NCI-H1930 (cell line): Measurements from ENCODE around the gene RNF26.
"Not testable (repeated sequence)": the region's sequence is repeated elsewhere in the genome, so short reads cannot be mapped to it uniquely, and the experiment has no call there.

Source experiments
- DNase-seq, 2 experiments: peaks; one replicate each; lab custom pipeline; 2025; lab: John Stamatoyannopoulos, UW

The RNF26 gene

DNA sequence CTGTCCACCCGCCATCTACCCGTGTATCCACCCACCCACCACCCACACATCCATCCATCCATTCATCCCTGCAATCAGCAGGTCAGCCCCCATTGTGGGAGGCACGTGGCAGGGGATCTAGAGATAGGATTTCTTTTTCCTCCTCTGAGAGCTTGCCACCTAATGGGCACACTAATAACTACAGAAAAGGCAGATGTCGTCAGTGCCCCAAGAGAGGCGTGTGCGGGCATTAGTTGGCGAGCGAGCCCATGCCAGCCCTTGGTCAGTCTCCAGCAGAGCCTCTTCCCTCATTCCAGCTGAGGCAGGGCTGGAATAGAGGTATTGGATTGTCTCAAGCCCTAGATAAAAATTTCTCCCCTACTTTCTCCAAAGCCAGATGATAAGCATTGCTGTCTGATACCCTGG, 37.5 kb downstream of the RNF26 start:
- DNase-seq = no peak

DNA sequence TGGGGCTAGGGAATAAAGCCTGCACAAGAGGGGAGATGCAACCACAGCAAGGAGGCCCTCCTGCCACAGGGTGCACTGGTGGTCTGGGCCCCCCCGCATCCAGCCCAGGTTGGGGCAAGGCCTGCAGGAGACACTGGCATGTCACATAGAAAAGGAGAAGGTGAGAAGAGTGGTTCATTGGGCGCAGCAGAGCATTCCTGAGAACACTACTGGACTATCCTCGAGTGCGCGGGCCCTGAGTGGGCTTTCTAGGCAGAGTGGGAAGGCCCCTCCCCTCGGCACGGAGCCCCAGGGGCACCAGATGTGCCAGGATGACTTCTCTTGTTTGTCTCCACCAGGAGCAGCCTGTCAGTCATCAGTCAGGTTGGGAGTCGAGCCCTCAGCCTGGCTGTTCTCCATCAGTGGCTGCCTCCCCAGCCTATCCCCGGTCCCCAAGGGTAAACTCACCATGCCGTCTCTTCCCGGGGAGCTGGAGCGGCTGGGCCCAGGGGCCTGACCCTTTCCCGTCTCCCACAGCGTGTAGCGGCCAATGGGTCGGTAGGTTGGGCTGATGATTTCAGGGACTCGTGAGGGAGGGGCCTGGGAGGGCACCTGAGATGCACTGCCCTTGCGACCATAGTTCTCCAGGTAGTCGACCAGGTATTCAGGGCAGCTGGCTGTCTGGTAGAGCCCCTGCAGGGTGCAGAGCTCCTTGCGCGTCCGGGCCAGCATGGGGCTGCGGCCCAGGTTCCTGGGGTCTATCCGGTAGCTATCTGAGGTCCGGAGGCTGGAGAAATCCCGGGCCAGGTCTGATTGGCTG, 38.1 kb downstream of the RNF26 start:
- DNase-seq = no peak

- no peak for DNase-seq
These were observed 39.0 kb downstream of the RNF26 start for GRCh38 chr11:119373059-119373920.

GRCh38 chr11:119373921-119374631, 39.7 kb downstream of the RNF26 start:
- peak in 1 of 2 experiments; percentile 29 for DNase-seq

- DNase-seq = no peak
These were observed 40.5 kb downstream of the RNF26 start for GRCh38 chr11:119374632-119375336.

- DNase-seq = no peak
These were observed 41.2 kb downstream of the RNF26 start for GRCh38 chr11:119375337-119376196.

GRCh38 chr11:119376197-119376847, 42.0 kb downstream of the RNF26 start:
- no peak for DNase-seq

DNA sequence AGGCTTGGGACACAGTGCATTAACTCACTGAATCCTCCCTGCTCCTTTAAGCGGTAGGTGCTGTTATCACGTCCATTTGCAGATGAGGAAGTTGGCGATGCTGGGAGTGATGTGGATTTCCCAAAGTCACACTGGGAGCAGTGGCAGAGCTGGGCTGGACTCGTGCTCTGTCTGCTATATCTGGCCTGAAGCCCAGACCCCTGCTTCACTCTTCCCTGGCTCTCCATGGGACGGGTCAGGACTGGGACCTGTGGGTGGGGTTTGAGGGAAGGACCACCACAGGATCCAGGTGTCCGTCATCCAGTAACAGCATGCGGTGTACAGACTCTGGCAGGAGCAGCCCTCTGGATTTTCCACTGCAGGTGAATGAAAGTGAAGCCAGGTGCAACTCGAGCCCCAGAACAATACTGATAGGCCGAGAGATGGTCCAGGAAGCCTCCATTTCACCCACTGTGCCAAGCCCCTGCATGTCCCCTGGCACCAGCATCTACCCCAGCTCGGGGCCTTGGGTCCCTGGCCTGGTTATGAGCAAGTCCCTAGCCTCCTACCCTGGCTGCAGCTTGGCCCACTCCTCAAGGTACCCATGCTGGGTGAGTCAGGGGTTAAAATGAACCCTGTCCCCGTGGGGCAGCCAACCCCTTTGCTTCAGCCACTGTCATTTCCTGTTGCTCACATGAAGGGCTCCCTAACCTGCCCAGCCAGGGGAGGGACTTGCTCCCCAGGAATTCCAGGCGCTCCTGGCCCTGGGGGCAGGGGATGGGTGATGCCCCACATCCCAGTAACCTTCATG, 43.0 kb downstream of the RNF26 start:
- no peak for DNase-seq

DNA sequence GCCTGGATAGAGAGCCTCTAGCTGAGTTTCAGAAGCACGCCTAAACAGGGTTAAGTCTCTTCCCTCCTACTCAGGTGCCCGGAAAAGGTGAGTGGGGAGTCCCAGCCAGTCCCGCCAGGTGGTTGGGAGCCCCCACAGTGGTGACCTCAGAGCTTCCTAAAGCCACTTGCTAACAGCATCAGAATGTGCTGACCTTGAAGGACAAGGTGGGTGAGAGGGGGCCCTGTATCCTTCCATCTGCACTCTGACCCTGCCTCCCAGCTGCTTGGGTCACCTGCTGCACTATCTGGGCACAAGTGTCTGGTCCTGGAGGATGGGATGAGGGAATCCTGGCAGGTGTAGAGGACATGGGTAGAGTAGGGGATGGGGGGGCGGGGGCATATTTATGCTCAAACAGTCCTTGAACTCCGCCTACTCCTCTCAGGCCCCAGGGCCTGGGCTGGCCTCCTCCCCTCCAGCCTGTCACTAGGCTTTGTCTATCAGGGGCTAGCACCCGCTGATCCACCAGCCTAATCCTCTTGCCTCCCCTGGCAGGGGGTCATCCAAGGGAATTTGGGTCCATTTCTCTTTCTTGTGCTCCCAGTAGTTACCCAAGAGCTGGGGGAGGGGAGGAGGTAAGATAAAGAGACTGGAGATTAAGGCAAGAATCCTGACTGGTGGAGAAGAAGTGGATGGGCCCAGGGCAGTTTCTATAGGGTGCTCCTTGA, 43.8 kb downstream of the RNF26 start:
- DNase-seq = no peak

GRCh38 chr11:119378851-119379465, 44.6 kb downstream of the RNF26 start:
- DNase-seq = no peak

DNA sequence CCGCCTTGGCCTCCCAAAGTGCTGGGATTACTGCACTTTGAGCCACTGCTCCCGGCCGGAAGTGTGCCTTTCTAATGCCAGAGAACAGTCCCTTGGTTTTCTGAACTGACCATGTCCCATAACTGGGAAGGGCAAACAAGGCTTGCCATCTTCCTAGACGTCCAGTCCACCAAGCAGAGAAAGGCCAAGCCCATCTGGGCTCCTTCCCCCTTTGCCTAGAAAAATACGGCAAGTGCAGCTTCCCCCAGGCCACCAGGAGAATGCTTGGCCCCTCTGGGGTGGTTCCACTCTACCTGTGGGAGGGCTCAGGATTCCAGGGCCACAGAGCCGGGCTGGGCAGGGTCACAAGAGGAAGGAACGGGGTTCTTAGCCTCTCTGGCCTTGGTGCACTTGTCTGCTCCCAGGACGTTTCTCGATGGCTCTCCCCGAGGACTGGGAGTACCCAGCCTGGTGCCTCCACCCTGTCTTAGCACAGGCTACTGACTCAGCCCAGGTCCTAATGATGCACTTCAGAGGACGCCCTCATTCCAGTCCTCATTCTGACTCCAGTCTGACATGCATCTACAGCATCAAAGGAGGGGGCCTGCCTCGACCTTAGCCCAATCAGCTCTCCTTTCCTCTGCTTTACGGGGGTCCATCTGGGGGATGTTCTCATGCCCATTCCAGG, 46.0 kb downstream of the RNF26 start:
- no peak for DNase-seq

DNA sequence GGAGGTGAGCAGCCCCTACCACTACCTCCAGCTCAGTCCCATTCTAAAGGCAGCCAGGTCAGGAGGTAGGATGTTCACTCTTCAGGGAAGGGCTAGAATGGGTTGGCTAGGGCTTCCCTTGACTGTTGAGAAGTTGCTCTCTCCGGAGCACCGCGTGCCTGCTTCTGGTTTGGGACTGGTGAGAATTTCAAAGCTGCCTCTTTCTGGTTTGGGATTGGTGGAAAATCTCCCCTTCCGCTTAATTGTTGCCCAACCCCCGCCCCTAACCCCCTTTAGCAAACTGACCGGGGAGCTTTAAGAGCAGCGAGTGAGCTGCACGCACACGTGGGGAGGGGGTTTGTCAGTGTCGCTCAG, 46.5 kb downstream of the RNF26 start:
- DNase-seq = no peak

DNA sequence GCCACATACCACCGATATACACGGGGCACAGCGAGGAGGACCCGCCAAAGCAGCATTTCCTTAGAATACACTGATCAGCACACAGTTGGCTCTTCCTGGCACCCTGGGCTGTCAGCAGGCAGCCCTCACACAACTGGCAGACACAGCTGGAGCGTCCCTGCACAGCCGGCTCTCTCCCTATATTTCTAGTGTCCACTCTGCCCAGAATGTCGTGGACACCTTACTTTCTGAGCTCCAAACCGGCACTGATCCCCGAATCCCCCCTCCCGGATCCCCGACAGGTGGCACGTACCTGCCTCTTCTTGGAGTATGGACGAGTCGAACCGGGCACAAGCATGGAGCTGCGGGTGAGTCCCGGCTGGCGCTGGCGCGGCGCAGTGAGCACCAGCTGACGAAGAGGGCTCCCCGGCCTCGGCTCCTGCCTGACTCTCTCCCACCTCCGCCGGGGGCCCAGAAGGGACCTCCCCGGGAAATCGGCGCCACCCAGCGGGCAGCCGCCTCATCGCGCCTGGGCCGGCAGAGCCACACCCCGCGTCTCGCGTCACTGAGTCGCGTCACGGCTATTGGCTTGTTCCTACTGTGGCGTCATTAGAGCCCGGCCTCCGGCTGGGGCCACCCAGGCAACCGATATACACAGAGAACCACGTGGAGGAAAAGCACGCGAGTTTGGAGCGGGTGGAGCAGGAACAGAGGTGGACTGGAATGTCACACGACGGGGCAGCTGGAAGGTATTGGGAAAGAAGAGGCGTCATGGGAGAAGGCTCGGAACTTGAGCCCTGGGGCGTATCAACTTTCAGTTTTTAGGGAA, 47.1 kb downstream of the RNF26 start, which contains the start of gene USP2:
Gene USP2 (minus strand): TSS at position 510 of the 808 bp plus-strand sequence. CDS start 8,210 bp downstream, outside the sequence.
- DNase-seq = peak; percentile 88 to 93

DNA sequence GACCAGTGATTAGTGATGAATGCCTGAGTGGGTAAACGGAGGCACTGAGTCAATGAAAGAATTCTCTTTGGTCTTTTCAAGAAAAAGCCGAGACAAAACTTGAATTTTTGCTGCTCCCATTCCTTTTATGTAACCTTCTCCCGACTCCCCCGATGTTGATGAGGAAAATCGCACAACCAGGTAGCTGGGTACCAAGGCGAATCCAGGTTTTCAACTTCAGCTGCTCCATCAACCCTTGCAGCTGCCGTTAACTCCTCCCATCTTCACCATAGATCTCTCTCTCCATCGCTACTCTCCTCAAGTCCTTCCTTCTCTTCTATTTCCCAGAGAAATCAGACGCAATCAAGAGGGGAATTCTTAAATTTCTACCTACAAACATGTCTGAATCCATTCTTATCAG, 47.8 kb downstream of the RNF26 start:
- no peak for DNase-seq

GRCh38 chr11:119382513-119382912, 48.2 kb downstream of the RNF26 start:
- not testable (repeated sequence) for DNase-seq

DNA sequence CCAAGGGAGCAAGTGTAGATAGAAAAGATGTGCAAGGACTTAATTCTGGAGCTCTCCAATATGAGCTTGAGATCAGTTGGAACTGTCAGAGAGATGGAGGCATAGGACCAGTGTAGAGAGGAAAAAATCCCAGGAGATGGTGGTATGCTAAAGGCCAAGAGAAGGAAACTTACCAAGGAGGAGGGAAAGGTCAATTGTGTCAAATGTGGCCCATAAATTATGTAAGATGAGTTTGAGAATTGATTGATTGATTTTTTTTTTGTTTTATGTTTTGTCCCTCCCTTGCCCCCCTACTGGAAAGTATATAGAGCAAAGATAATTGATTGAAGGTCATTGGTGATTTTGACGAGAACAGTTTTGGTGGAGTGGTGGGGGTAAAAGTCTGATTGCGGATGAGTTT, 50.0 kb downstream of the RNF26 start:
- DNase-seq = no peak
